Measurements from ENCODE around the gene ZNF576.
A peak's percentile ranks its signal among the peaks of the same experiment; 100 is the strongest.

ZNF576 gene

DNA sequence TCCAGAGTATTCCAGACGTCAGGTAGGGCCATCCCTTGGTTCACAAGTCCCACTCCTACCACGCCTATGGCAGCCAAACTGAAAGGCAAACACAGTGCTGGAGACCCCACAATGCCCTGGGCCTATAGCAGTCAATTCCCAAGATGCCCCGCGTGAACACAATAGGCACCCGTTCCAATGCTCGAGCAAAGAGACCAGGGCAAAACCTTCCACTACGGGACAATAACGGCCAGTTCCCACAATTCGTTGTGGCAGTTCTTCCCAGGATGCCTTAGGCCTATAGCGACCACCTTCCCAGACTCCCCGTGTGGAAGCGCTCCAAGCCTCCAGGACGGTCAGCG is 22.5 kb downstream of the ZNF576 start:
- ATAC-seq = peak; percentile 61
- 0 out of 2 replicates have a peak, but pooled peaks have one; percentile 34 for TF ChIP-seq ZFP3 (CRISPR knock-in tag; IDR thresholded peaks at IDR 0.05)
- TF ChIP-seq, protein P1, sequence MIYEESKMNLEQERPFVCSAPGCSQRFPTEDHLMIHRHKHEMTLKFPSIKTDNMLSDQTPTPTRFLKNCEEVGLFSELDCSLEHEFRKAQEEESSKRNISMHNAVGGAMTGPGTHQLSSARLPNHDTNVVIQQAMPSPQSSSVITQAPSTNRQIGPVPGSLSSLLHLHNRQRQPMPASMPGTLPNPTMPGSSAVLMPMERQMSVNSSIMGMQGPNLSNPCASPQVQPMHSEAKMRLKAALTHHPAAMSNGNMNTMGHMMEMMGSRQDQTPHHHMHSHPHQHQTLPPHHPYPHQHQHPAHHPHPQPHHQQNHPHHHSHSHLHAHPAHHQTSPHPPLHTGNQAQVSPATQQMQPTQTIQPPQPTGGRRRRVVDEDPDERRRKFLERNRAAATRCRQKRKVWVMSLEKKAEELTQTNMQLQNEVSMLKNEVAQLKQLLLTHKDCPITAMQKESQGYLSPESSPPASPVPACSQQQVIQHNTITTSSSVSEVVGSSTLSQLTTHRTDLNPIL (CRISPR knock-in tag; IDR thresholded peaks at IDR 0.05; ENCODE audit: low read depth) = no peak
- TF ChIP-seq ARNTL (CRISPR knock-in tag; IDR thresholded peaks at IDR 0.05; ENCODE audit: borderline replicate concordance, low read depth) = peak; percentile 19; the same call in 1 of the 2 replicates

DNA sequence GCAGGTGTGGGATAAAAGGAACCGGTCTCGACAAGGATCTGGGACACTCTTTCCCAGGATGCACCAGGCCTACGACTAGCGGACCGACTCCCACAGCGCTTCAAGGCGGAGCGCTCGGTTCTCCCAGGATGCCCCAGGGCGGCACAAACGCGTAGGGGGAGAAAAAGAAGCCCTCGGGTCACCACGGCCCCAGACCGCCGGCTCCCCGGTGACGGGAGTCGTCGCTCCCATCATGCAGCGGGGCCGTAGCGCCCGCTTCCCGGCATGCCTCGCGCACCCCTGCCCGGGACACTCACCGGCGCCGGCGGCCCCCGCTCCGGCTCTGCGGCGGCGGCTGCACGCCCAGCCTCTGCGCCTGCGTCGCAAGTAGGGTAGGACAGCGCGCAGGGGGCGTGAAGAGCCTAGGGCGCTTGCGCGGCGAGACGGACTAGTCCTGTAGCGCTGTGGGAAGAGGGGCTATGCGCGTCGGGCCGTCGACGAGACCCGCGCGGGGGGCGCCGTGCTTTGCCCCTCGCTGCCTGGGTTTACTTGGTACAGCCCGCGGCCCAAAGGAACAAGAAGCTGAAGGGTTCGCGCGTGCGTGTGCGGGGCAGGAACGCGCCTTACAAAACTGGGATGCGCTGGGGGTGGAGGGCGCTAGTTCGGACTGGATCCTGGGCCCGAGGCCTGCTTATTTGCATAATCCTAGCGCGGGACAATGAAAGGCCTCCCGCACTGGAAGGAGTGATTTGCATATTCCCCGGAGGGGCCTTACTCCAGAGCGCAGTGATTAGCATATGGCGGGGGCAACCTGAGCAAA is 23.1 kb downstream of the ZNF576 start, which contains the start of gene ZNF428:
Gene ZNF428, minus strand, starts transcription at position 368 of the 799 bp plus-strand sequence. CDS start 5,325 bp downstream, outside the sequence.
- ATAC-seq = peak; percentile 97
- TF ChIP-seq CSDC2 (CRISPR knock-in tag; IDR thresholded peaks at IDR 0.05) = no peak
- TF ChIP-seq, protein P2, sequence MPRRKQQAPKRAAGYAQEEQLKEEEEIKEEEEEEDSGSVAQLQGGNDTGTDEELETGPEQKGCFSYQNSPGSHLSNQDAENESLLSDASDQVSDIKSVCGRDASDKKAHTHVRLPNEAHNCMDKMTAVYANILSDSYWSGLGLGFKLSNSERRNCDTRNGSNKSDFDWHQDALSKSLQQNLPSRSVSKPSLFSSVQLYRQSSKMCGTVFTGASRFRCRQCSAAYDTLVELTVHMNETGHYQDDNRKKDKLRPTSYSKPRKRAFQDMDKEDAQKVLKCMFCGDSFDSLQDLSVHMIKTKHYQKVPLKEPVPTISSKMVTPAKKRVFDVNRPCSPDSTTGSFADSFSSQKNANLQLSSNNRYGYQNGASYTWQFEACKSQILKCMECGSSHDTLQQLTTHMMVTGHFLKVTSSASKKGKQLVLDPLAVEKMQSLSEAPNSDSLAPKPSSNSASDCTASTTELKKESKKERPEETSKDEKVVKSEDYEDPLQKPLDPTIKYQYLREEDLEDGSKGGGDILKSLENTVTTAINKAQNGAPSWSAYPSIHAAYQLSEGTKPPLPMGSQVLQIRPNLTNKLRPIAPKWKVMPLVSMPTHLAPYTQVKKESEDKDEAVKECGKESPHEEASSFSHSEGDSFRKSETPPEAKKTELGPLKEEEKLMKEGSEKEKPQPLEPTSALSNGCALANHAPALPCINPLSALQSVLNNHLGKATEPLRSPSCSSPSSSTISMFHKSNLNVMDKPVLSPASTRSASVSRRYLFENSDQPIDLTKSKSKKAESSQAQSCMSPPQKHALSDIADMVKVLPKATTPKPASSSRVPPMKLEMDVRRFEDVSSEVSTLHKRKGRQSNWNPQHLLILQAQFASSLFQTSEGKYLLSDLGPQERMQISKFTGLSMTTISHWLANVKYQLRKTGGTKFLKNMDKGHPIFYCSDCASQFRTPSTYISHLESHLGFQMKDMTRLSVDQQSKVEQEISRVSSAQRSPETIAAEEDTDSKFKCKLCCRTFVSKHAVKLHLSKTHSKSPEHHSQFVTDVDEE (CRISPR knock-in tag; IDR thresholded peaks at IDR 0.05) = 0 out of 2 replicates have a peak, but pooled peaks have one; percentile 21
- TF ChIP-seq ISL1 (CRISPR knock-in tag; IDR thresholded peaks at IDR 0.05) = no peak
- TF ChIP-seq, protein P3, sequence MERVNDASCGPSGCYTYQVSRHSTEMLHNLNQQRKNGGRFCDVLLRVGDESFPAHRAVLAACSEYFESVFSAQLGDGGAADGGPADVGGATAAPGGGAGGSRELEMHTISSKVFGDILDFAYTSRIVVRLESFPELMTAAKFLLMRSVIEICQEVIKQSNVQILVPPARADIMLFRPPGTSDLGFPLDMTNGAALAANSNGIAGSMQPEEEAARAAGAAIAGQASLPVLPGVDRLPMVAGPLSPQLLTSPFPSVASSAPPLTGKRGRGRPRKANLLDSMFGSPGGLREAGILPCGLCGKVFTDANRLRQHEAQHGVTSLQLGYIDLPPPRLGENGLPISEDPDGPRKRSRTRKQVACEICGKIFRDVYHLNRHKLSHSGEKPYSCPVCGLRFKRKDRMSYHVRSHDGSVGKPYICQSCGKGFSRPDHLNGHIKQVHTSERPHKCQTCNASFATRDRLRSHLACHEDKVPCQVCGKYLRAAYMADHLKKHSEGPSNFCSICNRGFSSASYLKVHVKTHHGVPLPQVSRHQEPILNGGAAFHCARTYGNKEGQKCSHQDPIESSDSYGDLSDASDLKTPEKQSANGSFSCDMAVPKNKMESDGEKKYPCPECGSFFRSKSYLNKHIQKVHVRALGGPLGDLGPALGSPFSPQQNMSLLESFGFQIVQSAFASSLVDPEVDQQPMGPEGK (CRISPR knock-in tag; IDR thresholded peaks at IDR 0.05; ENCODE audit: borderline replicate concordance) = peak; percentile 25; the same call in 1 of the 2 replicates

DNA sequence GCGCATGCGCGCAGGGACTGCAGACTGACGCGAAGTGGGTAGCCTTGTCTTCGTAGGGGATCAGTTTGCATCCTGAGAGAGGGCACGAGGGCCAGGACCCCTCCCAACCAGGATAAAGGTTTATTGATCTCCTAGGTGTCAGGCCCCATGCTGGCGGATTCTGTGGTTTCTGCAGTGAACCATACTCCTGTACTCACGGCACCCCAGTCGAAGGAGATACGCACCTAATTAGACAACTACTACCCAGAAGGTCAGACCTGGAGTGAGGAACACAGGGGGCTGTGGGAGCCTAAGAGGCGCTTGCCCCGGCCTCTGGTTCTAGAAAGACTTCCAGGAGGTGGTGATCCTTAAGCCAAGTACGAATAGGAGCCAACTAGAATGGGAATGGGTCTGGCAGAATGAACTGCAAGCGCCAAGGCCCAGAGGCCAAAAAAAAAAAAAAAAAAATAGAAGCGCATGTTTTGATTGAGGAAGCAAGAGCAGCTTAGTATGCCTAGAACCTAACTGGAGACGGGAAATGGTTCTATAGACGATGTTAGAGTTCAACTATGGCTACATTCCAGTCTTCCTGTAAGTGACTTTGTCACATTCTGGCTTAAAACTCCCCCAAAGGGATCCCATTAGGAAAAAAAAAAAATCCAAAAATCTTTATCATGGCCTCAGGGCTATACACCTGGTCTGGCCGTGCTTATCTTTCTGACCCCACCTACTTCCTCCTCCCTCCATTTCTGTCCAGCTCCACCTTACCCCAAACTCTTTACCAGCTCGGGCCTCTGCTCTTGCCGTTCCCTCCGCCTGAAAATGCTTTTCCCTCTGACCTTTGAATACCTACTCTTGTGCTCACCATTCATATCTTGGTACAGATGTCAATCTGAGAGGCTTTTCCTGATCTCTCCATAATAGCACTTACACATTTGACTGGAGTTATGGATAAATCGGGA is 23.9 kb downstream of the ZNF576 start:
- TF ChIP-seq ZFP3 (CRISPR knock-in tag; IDR thresholded peaks at IDR 0.05) (0 out of 2 replicates have a peak, but pooled peaks have one; percentile 36), ESRRG (CRISPR knock-in tag; IDR thresholded peaks at IDR 0.05) (no peak), ZNF70 (CRISPR knock-in tag; IDR thresholded peaks at IDR 0.05) (no peak)
- no peak for ATAC-seq

DNA sequence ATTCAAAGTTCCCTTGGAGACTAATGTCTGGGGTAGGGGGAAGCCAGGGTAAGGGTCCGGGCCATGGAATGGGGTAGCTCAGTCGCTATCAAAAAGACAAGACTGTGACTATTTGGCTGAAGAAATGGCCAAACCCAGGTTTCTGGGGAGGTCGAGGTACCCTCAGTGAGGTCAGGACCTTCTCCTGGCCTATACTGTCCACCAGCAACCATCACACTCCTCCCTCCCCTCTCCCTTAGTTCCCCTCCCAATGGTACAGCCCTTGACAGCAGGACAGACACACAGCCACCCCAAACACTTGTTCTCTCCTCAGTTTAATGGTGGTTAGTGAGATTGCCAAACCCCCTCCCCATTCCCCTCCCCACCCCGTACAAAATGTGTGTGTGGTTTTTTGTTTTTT is 25.7 kb downstream of the ZNF576 start:
- ATAC-seq = no peak
- no peak for TF ChIP-seq TOX (CRISPR knock-in tag; IDR thresholded peaks at IDR 0.05; ENCODE audit: borderline replicate concordance)
- no peak for TF ChIP-seq TCF4 (CRISPR knock-in tag; IDR thresholded peaks at IDR 0.05; ENCODE audit: borderline replicate concordance)
- no peak for TF ChIP-seq ZC3H10 (CRISPR knock-in tag; IDR thresholded peaks at IDR 0.05)
- TF ChIP-seq, protein P1 (CRISPR knock-in tag; IDR thresholded peaks at IDR 0.05; ENCODE audit: low read depth) = no peak
- TF ChIP-seq ZNF8 (CRISPR knock-in tag; IDR thresholded peaks at IDR 0.05) = no peak

DNA sequence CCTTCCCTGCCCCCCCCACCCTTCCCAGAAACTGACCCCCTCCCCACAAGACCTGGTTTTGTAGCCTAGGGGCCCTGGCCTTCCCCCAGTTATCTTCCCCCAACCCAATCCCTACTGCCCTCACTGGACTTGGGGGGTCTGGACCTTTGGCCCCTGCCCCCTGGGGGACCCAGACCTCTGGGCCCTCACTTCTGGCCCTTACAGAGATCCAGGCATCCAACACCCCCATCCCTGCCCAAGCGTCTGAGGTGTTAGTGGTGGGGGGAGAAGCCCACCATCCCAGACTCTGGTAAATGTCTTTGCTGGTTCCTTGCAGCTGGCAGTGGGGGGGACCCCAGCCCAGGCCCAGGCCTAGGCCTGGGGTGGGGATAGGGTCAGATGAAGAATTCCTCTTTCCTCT is 26.6 kb downstream of the ZNF576 start:
- ATAC-seq = no peak
- TF ChIP-seq BACH2 (CRISPR knock-in tag; IDR thresholded peaks at IDR 0.05; ENCODE audit: borderline replicate concordance) (no peak), ZFP30 (CRISPR knock-in tag; IDR thresholded peaks at IDR 0.05) (no peak), ZFP3 (CRISPR knock-in tag; IDR thresholded peaks at IDR 0.05) (no peak), PPARA (CRISPR knock-in tag; IDR thresholded peaks at IDR 0.05; ENCODE audit: borderline replicate concordance) (no peak), ISL1 (CRISPR knock-in tag; IDR thresholded peaks at IDR 0.05) (no peak), ZNF70 (CRISPR knock-in tag; IDR thresholded peaks at IDR 0.05) (no peak)
- TF ChIP-seq, protein P4, sequence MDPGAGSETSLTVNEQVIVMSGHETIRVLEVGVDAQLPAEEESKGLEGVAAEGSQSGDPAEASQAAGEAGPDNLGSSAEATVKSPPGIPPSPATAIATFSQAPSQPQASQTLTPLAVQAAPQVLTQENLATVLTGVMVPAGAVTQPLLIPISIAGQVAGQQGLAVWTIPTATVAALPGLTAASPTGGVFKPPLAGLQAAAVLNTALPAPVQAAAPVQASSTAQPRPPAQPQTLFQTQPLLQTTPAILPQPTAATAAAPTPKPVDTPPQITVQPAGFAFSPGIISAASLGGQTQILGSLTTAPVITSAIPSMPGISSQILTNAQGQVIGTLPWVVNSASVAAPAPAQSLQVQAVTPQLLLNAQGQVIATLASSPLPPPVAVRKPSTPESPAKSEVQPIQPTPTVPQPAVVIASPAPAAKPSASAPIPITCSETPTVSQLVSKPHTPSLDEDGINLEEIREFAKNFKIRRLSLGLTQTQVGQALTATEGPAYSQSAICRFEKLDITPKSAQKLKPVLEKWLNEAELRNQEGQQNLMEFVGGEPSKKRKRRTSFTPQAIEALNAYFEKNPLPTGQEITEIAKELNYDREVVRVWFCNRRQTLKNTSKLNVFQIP (CRISPR knock-in tag; IDR thresholded peaks at IDR 0.05; ENCODE audit: borderline replicate concordance, low read depth) = no peak
- TF ChIP-seq, protein P2 (CRISPR knock-in tag; IDR thresholded peaks at IDR 0.05) = no peak
